Measurements from ENCODE around the gene TAAR5.
A peak's percentile ranks its signal among the peaks of the same experiment; 100 is the strongest.

TAAR5 gene

GRCh38 chr6:132592855-132593254 lies 3.3 kb upstream of the TAAR5 start:
- Histone ChIP-seq H3K27me3 (ENCODE audit: insufficient read depth, poor library complexity, severe bottlenecking) (peaks cover 5% of the 10 kb centered on the region), H3K27ac (replicated peaks) (no peak overlapping the region), H3K4me3 (replicated peaks; ENCODE audit: insufficient read depth, low read length) (no peak overlapping the region)
- TF ChIP-seq GABPA (IDR thresholded peaks at IDR 0.05; ENCODE audit: low read depth): no peak
- no peak for TF ChIP-seq CTCF (IDR thresholded peaks at IDR 0.05; ENCODE audit: insufficient read depth, low read length)
- TF ChIP-seq POLR2AphosphoS5 (IDR thresholded peaks at IDR 0.05; ENCODE audit: low read depth): no peak
- TF ChIP-seq SPI1 (IDR thresholded peaks at IDR 0.05; ENCODE audit: borderline replicate concordance, low read depth): no peak
- TF ChIP-seq REST (IDR thresholded peaks at IDR 0.05; ENCODE audit: insufficient replicate concordance, low read depth): no peak
- peak in 1 of 2 experiments; percentile 5 for DNase-seq (ENCODE audit: low read depth in 1 of 2, low spot score in 1 of 2)

GRCh38 chr6:132590362-132590761 lies 821 bp upstream of the TAAR5 start:
- peaks cover 6% of the 10 kb centered on the region for H3K27me3 ChIP-seq (ENCODE audit: insufficient read depth, poor library complexity, severe bottlenecking)
- H3K27ac ChIP-seq (replicated peaks): no peak overlapping the region
- TF ChIP-seq SPI1 (IDR thresholded peaks at IDR 0.05; ENCODE audit: borderline replicate concordance, low read depth): no peak
- H3K4me3 ChIP-seq (replicated peaks; ENCODE audit: insufficient read depth, low read length): no peak overlapping the region
- DNase-seq (ENCODE audit: low read depth in 1 of 2, low spot score in 1 of 2): no peak

GRCh38 chr6:132587424-132587823 lies 2.1 kb downstream of the TAAR5 start:
- TF ChIP-seq SPI1 (IDR thresholded peaks at IDR 0.05; ENCODE audit: borderline replicate concordance, low read depth) (no peak), GABPA (IDR thresholded peaks at IDR 0.05; ENCODE audit: low read depth) (no peak), CTCF (IDR thresholded peaks at IDR 0.05; ENCODE audit: insufficient read depth, low read length) (no peak), POLR2AphosphoS5 (IDR thresholded peaks at IDR 0.05; ENCODE audit: low read depth) (no peak), REST (IDR thresholded peaks at IDR 0.05; ENCODE audit: insufficient replicate concordance, low read depth) (no peak)
- peak in 1 of 2 experiments; percentile 58 for DNase-seq (ENCODE audit: low read depth in 1 of 2, low spot score in 1 of 2)
- Histone ChIP-seq H3K27me3 (ENCODE audit: insufficient read depth, poor library complexity, severe bottlenecking) (peaks cover 7% of the 10 kb centered on the region), H3K4me3 (replicated peaks; ENCODE audit: insufficient read depth, low read length) (no peak overlapping the region), H3K27ac (replicated peaks) (no peak overlapping the region)

GRCh38 chr6:132584698-132585097 lies 4.8 kb downstream of the TAAR5 start:
- Histone ChIP-seq H3K27ac (replicated peaks) (no peak overlapping the region), H3K4me3 (replicated peaks; ENCODE audit: insufficient read depth, low read length) (no peak overlapping the region), H3K27me3 (ENCODE audit: insufficient read depth, poor library complexity, severe bottlenecking) (peaks cover 4% of the 10 kb centered on the region)
- DNase-seq (ENCODE audit: low read depth in 1 of 2, low spot score in 1 of 2): no peak
- TF ChIP-seq SPI1 (IDR thresholded peaks at IDR 0.05; ENCODE audit: borderline replicate concordance, low read depth): no peak
- TF ChIP-seq GABPA (IDR thresholded peaks at IDR 0.05; ENCODE audit: low read depth): no peak
- TF ChIP-seq REST (IDR thresholded peaks at IDR 0.05; ENCODE audit: insufficient replicate concordance, low read depth): no peak
- TF ChIP-seq CTCF (IDR thresholded peaks at IDR 0.05; ENCODE audit: insufficient read depth, low read length): no peak
- TF ChIP-seq POLR2AphosphoS5 (IDR thresholded peaks at IDR 0.05; ENCODE audit: low read depth): no peak

Data from HL-60 (cell line).